Suppressor macrophage treated with lipopolysaccharide for 4 hours (primary cell): ENCODE measurements around the gene NCF4.

Experiments used
- DNase-seq: peaks from one replicate; pipeline ENCODE4 v3.0.0-alpha.2; 2020

NCF4 gene

DNA sequence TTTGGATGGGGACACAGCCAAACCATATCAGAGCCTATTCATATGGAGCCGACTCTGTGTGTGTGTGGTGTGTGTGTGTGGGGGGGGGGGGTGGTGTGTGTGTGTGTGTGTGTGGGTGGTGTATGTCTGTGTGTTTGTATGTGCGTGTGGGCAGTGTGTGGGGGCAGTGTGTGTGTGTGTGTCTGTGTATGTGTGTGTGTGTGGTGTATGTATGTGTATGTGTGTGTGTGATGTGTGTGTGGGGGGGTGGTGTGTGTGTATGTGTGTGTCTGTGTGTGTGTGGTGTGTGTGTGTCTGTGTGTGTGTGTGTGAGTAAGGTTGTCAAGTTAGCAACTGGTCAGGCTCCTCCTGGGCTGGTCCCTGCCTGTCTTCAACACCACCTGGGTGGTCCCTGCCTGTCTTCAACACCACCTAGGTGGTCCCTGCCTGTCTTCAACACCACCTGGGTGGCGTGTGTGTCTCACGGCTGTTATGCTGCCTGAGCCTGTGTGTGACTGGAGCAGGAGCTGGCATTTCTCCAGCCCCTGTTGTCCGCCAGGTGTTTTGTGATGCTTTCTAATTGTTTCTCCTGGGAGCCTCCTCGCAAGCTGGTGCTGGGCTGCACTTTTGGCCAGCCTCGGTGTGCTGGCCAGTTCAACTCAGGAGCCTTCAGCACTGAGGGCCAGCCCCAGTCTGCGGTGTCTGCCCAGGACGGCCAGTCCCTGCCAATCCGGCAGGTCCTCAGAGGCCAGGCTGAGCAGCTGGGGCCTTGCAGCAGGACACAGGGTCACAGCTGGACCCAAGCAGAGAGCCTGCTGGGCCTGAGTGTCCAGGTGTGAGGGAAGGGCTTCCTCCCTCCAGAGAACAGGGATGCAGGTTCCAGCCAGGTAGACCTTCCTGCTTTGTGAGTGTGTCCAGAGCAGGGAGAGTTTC, 22.4 kb upstream of the NCF4 start:
- no peak for DNase-seq

DNA sequence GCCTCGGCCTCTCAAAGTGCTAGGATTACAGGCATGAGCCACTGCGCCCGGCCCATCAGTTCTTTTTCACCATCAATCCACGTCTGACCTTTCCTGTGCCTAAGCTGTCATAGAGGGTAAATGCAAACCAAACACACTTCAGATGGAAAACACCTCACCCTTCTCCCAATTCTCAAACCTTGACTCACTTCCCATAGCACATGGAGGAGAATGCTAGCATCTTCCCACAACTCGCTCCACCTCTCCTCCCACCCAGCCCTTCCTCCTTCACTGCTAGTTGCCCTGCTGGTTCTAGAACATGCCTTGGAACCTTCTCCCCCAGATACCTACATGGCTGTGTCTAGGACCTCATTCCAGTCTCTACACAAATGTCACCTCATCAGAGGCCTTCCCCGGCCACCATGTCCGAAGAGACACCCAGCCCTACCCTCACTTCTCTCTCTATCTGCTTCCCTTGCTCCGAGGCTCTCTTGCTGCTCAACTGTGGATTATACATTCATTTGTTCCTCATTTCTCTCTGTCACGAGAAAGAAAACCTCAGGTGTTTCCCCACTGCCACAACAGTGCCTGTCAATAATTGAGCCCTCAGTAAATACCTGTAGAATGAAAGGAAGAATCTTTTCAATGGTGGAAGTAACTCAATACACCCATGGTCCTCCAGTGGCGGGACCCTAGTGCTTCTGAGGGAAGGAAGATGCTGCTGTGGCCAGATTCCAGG, 21.3 kb upstream of the NCF4 start:
- no peak for DNase-seq

DNA sequence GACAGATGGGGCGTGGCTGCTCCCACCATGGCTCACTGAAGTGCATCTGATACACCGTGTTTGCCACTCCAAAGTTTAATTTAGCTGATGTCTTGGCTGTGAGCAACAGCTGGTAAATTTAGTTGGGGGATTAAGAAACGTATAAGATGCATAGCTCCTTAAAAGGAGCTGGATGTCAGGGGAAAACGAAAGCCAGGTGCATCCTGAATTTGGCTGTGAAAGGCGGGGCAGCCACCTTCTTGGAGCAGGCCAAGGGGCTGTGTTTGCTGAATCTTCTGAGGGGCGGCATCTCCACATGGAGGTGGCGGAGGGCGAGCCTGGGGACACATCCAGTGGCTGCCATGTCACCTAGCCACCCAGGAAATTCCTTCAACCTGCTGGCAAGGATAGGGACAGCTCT, 20.7 kb upstream of the NCF4 start:
- no peak for DNase-seq

DNA sequence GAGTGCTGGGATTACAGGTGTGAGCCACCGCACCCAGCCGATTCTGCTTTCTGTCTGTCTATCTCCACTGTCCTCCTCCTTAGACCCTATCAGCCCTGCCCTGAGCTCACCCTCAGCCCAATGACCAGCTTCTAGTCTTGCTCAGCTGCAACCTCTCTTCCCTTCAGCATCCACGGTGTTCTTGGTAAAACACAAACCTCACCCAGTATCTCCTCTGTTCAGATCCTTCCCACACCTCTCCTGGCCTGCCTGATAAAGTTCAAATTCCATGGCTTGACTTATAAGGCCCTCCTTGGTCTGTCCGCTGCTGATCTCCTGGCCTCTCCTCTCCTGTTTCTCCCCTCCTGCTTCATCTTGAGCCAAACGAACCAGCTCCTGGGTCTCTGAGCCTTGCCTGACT, 14.5 kb upstream of the NCF4 start:
- DNase-seq, result no peak

DNA sequence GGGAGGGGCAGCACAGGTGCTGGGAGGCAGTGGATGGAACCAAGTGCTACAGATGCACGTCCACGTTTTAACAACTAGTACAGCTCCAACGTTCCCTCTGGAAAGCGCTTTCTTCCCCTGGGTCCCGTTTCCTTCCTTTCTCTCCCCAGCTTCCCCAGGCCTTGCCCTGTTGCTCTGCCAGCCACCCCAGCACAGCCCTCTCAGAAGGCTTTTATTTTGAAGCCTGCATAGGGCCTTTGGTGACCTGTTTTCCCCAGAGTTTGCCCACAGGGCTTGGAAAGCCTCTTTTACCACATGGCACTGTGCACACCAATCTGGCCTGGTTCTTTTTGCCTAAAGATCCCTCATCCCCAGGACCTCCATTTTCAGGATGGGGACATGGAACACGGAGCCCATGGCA, 13.9 kb upstream of the NCF4 start:
- no peak for DNase-seq

DNA sequence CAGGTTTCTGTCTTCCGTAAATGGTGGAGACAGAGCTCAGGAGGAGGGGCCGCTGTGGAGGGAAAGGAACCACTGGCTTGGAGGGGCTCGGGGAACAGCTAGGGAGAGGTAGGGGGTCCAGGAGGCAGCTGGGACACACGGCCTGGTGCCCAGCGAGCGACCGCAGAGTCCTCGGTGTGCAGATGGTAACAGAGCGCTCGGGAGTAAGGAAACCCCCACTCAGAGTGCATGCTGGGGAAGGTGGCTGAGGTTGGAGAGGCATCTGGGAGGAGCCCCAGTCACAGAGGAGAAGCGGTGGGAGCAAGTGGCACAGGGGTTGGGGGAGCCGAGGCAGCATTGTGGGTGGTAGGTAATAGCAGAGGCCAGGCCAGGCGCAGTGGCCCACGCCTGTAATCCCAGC, 10.8 kb upstream of the NCF4 start:
- DNase-seq, result no peak

DNA sequence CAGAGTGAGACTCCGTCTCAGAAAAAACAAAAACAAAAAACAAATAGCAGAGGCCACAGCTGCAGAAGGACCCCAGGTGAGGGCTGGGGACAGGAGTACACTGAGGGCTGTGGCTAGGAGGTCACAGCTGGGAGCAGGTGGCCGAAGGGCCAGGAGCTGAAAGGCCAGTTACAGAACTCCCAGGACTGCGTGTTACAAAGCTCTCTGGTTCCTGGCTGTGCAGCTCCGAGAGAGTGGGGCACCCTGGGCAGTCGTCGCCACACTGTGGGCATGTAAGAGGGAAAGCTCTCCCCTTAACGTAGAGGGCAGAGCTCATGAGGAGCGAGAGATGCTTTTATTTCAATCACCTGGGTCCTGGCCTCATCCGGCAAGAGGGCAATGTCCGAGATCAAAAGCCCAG, 10.1 kb upstream of the NCF4 start:
- DNase-seq, result no peak

DNA sequence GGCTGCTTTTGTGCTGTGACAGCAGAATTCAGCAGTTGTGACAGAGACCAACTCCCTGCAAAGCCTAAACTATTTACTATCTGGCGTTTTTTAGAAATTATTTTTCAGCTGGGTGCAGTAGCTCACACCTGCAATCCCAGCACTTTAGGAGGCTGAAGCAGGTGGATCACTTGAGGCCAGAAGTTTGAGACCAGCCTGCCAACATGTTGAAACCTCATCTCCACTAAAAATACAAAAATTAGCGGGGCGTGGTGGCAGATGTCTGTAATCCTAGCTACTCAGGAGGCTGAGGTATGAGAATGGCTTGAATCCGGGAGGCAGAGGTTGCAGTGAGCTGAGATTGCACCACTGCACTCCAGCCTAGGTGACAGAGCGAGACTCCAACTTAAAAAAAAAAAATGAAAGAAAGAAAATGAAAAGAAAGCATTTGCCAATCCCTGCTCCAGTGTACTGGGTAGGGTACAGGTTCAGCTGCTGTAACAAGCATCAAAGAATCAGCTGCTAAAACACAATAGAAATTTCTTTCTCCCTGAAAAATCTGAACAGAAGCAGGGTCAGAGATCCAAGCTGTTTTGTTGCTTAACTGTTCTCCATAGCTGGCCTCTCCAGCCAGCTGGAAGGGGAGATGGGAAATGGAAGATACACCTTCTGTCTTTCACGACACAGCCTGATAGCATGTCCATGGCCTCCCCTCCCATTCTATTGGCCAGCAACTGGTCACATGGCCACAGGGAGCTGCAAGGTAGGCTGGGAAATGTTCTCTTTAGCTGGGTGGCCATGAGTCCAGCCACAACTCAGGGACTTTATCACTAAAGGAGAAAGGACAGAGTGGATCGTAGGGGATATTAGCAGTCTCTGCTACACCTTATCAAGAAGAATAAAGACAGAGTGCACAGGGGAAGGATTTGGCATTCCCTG, 8.5 kb upstream of the NCF4 start:
- DNase-seq, result no peak

DNA sequence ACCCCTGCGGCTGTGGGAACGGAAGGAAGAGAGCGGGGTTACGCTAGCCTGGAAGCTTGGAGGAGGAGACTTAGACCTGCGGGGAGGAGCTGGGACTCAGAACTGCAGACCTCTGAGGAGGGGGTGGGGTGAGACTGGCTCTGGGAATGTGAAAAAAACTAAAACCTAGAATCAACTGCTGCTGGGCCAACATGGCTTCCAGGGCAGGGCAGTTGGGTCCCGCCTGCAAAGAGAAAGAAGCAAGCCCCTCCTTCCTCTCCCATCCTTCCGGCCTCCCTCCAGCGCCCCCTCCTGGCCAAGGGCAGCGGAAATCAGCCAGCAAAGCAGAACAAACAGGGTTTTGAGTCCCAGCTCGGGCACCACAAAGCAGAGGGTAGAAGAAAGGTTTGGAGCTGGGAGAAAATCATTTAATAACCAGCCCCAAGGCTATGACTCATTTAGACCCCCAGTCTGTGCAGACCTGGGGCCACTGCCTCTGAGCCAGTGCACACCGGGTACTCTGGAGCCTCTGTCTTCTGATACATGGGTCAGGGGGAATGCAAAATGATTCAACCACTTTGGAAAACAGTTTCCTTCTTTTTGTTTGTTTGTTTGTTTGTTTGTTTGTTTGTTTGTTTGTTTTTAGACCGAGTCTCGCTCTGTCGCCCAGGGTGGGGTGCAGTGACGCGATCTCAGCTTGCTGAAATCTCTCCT, 7.3 kb upstream of the NCF4 start:
- DNase-seq, result peak; percentile 87

DNA sequence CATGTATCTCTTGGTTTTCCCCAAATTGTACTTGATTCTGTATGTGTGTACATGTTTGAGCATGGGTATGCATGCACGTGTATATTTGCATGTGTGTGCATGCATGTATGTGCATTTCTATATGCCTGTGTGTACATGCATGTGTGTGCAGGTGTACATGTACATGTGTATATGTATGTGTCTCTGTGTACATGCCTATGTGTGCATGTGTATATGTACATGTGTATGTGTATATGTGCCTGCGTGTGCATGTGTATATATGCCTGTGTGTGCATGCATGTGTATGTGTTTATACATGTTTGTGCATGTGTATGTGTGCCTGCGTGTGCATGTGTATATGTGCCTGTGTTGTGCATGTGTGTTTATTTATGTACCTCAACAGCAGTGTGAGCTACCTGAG, 5.3 kb upstream of the NCF4 start:
- no peak for DNase-seq

DNA sequence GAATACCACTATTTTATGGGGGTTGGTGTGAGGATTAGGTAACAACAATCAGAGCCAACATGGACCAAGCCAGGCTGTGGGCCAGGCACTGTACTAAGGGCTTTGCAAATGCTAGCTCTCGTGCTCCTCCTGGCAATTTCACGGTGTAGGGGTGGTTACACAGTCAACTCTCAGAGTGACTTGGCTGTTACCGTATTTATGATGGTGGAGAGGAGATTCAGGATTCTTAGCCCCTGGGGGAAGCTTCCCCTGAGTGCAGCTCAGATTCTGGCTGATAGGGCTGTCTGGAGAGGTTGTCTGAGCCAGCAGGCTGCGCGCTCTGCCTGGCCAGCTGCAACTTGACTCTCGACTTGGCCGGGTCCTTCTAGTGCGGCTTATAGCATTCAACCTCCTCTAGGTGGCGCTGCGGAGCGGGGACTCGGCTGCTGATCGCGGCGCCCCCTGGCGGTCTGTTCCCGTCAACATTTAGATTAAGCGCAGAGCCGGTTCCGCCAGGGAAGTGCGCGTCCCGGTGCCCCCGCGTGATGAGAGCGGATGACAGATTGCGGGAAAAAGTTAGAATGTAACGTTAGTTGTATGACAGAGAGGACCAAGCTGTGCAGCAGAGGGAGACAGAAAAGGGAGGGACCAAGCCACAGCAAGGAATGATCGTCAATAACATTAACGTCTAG, 4.5 kb upstream of the NCF4 start:
- DNase-seq, result peak; percentile 96

DNA sequence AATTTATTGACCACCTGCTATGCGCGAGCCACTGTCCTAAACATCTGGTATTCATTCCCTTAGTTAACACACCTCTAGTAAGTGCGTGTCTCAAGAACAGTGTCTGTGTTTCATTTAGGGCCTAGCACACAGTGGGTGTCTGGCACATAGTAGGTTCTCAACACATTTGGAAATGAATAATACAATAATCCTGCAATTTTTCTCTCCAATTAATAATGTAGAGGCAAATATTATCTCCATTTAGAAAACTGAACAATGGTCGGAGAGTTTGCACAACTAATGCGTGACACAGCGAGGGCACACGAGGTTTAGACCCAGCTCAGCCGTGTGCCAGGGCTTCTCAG, 4.0 kb upstream of the NCF4 start:
- DNase-seq, result no peak

DNA sequence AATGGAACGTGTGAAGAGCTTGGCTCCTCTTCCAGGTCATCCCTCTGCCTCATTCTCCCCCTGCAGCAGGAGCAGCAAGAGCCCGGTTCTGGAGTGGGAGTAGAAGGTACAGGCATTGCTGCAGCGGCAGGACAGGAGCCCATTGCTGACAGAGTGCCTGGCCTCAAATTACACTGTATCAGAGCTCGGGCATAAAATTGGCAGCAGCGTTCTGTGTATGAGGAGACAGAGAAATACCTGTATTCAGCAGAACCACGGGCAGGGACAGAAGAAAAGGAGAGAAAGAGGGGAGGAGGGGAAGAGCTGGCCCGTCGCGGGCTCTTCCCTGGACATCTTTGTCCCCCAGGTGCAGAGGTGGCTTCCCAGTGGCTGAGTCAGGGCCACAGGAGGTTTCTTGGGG, 2.6 kb upstream of the NCF4 start:
- no peak for DNase-seq

DNA sequence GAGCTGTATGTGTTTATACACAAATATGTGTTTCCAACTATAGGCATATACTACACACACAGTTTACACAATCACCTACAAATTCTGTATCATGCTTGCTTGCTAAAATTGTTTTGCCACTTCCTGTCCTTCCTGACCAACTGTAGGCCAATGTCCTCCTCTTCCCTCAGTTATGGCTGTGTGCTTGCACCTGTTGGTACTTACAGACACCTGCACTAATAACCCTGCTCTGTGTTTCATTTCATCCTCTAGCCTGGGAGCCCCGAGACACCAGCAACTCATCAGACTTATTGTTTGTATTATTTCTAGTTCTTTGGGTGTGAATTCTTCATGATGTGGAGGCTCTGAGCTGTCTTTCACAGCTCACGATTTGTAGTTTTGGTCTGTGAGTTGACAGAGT, 1.8 kb upstream of the NCF4 start:
- no peak for DNase-seq

DNA sequence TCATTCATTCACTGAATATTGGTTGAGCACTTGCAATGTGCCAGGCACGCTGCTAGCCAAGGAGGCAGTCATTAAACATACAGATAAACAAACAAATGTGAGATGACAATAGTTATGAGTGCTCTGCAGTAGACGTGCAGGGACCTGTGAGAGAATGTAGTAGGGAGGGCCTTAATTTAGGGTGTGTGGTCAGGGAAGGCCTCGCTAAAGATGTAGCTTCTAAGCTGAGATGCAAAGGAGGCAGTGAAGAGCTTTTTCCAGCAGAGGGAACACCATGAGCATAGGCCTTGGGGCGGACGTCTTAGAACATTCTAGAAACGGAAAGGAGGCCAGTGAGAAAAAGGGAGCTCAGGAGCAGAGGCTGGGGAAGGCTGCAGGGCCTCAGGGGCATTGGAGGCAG, 789 bp upstream of the NCF4 start:
- no peak for DNase-seq

DNA sequence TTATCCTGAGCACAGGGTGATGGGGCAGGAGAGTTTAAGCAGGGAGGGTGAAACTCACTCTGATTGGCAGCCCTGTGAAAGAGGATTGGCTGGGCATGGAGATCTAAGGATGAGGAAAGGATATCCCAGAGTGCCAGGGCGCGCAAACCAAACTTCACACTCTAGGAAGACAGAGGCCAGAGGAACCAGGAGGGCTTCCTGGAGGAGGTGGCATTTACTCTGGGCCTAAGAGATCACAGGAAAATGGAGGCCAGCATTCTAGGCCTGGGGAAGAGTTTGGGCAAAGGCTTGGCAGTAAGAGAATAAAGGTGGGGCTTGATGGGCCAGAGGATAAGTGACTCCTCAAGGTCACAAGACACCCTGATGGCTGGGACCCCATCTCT, 377 bp upstream of the NCF4 start:
- DNase-seq, result no peak

DNA sequence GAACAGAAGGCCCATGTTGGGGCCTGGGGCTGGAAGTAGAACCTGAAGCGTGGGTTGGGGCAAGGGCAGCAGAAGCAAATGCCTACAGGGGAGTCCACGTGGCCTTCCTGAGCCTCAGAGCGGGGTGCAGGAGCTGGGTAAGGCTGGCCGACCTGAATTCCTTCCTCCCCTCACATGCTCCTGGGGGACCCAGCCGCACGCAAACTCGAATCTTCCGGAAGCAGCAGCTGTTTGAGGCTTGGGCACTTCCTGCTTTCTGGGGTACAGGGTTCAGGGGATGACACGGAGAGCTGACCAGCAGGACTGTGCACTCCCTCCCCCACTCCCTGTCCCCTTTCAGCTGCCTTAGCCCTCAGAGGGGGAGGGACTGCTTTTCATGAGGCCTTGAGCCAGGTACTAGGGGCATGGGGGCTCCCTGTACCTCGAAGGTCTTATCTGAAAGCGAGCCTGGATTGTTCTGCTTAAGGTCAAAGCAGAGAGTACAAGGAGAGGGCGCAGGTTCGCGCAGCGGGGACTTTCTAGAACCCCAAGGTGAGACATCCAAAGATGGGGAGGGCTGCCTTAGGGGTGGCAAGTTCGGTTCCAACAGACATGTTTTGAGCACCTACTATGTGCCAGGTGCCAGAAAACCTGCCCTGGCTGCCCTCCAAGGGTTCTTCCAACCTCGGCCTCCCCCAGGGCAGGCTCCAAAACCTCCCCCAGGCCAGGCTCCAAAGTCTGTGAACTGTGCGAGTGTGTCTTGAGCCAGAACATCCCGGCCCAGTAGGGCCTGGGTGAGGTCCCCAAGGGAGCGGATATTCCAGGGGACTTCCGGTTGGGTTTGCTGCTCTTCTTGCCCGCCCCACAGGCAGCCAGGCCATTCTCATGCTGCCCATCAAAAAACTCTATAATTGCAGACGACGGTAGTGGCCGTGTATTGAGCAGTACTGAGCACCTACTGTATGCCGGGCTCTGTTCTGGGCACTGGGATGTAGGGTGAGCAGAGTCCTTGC, 1.7 kb downstream of the NCF4 start:
- DNase-seq, result peak; percentile 46

DNA sequence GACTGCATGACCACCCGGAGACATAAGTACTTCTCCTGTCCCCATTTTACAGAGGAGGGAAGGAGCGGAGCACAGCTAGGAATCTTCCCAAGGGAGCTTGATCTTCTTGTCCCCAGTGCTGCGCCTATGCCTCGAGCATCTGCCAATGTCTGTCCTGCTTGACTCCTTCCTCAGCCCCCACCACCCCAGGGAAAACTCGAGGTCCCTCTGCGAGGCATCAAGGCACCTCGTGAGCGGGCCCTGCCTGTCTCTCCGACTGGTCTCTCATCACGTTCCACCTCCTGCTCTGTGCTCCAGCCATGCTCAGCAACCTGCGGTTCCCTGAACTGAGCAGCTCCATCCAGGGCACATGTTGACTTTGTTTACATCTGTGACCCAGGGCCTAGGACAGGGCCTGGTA, 2.5 kb downstream of the NCF4 start:
- DNase-seq, result no peak

DNA sequence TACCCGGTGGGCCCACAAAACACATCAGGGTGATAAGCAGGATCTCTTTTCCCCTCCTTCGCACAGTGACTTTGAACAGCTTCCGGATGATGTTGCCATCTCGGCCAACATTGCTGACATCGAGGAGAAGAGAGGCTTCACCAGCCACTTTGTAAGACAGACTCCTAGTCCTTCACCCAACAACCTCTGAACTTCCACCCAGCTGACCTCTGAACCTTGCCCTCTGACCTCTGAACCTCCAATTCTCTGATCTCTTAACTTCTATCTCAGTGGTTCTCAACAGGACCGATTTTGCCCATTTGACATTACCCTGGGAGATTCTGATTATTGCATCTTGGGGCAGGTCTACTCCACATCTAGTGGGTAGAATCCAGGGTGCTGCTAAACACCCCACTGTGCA, 3.2 kb downstream of the NCF4 start:
- DNase-seq, result no peak

DNA sequence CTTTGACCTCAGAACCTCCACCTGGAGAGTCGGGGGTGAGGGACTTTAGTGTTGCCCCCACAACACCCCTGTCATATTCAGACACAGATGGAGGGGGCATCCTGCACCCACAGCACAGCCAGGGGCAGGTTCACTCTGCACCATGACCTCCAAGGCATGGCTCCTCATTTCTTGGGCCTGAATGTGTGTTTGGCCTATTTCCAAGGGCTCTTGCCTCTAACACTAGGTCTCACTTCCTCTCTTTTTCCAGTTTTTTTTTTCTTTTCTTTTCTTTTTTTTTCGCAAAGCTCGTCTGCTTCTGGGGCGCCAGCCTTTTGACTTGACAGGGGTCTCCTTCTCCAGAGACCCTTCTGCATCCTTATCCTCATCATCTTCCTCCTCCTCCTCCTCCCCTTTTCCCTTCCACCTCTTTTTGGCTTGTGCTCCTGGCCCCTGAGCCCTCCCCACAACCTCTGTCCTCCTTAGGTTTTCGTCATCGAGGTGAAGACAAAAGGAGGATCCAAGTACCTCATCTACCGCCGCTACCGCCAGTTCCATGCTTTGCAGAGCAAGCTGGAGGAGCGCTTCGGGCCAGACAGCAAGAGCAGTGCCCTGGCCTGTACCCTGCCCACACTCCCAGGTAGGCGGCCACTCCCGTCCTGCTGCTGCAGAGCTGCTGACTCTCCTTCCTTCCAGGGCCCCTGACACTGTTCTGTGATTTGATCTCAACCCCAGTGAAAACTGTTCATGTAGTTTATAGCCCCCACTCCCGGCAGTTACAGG, 3.8 kb downstream of the NCF4 start:
- DNase-seq, result peak; percentile 64
